Dedifferentiated amniotic fluid mesenchymal stem cell (primary cell): ENCODE data around the gene RGS5.
"Not testable (repeated sequence)": the region's sequence is repeated elsewhere in the genome, so short reads cannot be mapped to it uniquely, and the experiment has no call there.

Experiments
- DNase-seq: peaks from one replicate; pipeline ENCODE4 v3.0.0-alpha.2; 2016; ENCODE audit errors: extremely low spot score

RGS5 gene

DNA sequence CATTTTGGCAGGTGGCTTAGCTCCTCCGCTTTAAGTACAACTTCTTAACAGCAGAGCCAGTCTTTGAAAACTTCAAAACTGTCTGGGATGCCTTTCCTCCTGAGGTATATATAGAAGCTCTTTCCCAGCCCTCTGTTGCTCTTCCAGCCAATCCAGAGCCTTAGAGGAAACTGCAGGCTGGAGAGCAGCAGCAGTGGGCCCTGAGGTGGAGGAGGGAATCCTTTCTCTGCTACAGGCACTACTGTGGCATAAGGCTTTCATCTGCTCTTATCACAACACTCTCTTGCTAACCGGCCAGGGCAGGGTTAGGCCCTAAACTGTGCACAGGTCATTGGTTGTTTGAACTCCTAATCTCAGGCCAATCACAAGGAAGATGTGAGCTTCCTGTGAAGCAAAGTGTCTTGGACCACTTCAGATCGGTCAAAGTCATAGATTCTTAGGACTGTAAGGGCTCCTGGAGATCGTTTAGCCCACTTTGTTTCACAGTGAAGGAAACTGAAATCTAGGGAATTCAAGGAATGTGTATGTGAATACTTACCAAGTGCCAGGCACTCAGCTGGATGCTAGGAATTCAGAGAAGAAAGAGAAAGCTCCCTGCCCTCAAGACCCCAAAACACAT is at the start of gene RGS5:
Gene RGS5 (minus strand): TSS at position 84 of the 619 bp plus-strand sequence. CDS start 81 bp downstream, at position 3.
- DNase-seq, result peak; percentile 26

DNA sequence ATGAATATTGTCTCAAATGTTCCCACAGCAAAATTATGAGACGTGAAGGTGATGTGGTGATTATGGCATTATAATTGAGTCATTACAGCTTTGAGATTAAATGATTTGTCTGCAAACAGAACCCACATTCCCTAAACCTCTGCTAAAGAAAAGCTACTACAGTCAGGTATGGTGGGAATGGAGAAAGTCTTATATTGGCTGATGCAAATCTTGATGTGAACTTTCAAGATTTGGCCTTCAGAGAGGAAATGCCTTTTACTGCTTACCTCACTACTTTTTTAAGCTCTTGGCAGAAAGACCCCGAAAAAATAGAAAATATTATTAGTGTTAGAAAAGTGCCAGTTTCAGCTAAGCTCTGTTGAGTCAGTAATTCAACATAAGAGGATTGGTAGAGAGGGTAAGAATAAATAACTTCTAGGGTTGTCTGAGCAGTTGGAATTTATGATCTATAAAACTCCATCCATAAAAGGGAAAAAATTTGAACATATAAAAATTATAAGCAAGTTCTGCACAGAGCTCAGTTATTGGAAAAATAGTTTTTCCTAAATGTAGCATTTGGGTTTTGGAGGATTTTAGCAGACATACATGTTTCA is 47.8 kb upstream of the RGS5 start:
- DNase-seq, result no peak

GRCh38 chr1:163248064-163248463 is 45.3 kb upstream of the RGS5 start:
- no peak for DNase-seq

- DNase-seq, result not testable (repeated sequence)
These were observed 41.9 kb upstream of the RGS5 start for GRCh38 chr1:163244648-163245047.

DNA sequence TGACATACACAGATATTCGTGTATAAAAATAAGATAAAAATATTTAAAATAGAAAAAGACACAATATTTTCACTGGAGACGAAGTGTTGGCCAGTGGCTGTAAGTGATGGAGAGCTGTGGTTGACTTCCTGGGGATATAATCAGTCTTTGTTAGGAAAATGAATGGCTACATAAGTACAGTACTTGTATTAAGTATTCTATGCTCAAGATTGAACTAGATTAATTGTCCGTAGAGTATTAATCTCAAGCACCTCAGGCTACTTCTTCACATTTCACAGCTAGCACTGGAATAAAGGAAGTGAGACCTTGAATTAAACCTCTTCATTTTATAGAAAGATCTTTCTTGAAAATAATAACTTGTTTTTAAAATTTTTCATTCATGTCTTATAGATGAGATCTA is 39.0 kb upstream of the RGS5 start:
- no peak for DNase-seq

DNA sequence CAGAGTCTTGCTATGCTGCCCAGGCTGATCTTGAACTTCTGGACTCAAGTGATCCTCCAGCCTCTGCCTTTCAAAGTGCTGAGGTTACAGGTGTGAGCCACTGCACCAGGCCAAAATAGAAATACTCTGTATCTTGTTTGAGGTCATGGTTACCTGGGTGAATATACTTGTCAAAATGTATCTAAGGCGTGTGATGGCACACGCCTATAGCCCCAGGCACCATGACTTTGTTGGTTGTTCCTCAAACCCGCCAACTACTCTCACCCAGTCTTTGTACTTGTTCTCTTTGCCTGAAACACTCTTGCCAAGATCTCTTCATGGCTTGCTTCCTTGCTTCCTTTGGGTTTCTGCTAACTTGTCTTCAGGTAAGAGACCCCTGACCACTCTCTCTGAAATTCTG is 38.0 kb upstream of the RGS5 start:
- DNase-seq, result no peak

DNA sequence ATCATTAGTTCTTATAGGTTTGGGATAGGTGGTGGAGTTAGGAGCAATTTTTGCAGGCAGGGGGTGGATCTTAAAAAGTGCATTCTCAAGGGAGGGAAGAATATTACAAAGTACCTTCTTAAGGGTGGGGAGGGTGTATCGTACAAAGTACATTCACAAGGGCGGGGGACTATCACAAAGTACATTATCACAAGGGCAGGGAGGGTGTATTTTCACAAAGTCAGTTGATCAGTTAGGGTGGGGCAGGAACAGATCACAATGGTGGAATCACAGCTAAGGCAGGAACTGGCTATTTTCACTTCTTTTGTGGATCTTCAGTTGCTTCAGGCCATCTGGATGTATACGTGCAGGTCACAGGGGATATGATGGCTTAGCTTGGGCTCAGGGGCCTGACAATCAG is 30.9 kb upstream of the RGS5 start:
- not testable (repeated sequence) for DNase-seq

- peak; percentile 59 for DNase-seq
These were observed 28.7 kb upstream of the RGS5 start for GRCh38 chr1:163231385-163231784.

- no peak for DNase-seq
These were observed 28.1 kb upstream of the RGS5 start for GRCh38 chr1:163230827-163231226.

GRCh38 chr1:163228271-163228670 is 25.6 kb upstream of the RGS5 start:
- not testable (repeated sequence) for DNase-seq

GRCh38 chr1:163227126-163227525 is 24.4 kb upstream of the RGS5 start:
- DNase-seq, result no peak

- DNase-seq, result no peak
These were observed 10.9 kb upstream of the RGS5 start for GRCh38 chr1:163213626-163214025.

DNA sequence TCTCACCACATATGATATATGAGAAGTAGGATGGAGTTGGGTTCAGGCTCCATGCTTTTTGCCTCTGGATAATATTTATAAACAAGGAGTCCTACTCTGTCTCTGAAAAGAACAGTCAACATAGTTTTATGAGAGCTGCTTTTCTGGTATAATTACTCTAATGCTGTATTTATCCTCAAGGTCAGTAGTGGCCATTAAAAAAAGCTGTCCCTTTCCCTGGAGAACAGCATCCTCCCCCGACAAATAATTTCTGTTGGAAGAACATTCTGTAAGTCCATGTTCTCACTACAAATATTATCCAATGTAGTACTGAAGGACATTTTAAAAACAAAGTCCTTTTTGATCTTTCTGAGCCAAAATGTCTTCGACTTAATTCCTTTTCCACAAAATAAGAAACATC is 9.0 kb upstream of the RGS5 start:
- DNase-seq, result no peak

DNA sequence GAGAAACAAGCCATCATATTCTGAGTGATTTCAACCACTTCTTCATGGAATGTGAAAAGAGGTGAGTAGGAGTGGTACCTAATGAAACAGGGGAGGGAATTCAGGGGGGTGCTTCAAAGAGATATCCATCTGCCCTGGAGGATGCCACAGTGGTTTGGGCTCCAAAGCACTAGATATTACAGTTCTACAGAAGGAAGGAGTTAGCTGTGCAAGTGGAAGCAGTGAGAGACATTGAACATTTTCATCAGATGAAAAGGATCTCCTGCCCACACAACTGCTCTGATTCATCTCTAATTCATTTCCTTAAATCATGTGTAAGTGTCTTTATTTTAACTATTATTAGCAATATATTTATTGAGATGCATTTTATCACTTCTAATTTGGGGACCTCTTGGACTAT is 2.8 kb upstream of the RGS5 start:
- DNase-seq, result no peak

GRCh38 chr1:163203561-163203960 is 845 bp upstream of the RGS5 start:
- DNase-seq, result no peak

GRCh38 chr1:163201906-163202305 is 810 bp downstream of the RGS5 start:
- DNase-seq, result no peak

GRCh38 chr1:163197022-163197421 is 5.7 kb downstream of the RGS5 start:
- DNase-seq, result no peak

DNA sequence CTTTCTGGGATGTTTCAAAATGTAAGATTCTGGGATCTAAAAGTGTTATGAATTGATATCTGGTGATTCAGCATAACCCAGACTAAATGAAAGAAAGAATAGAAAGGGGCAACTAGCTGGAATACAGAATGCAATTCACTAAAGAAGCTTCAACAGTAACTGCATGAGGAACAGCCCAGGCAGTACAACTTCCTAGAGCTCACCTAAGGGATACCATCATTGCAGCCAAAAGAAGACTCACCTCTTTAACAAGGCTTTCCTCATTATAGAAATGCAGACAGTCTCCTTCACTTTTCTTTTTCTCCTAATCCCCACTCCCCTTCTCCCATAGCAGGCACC is 6.3 kb downstream of the RGS5 start:
- DNase-seq, result no peak

DNA sequence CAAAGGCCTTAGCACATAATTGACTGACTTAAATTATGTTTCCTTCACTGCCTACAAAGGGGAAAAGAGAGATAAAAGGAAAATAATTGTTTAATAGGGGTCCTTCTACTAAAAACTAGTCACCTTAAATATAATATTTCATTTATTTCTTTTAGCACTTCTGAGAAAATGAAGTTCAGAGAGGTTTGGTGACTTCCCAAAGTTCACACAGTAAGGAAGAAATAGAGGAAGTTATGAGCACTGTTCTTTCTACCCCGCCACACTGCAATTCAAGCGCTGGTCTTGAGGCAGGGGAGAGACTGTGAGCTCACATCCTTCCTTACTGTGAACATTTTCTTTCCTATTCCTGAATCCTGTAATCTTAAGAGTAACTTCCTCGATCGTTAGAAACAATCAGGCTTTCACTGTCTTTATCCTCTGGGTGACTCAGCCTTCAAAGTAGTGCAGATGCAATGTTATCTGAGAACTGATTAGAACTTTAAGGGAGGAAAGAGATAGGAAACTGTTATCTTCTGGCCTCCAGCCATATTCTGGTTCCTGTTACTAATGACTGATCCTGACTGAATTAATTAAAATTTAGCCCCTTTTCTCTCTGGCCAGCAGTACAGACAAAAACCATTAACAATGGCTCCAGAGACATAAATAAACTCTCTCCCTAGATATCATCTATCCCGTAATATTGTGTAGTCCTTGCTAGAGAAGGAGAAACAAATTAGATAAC is 6.8 kb downstream of the RGS5 start:
- no peak for DNase-seq

- DNase-seq, result no peak
These were observed 11.4 kb downstream of the RGS5 start for GRCh38 chr1:163191301-163191700.

DNA sequence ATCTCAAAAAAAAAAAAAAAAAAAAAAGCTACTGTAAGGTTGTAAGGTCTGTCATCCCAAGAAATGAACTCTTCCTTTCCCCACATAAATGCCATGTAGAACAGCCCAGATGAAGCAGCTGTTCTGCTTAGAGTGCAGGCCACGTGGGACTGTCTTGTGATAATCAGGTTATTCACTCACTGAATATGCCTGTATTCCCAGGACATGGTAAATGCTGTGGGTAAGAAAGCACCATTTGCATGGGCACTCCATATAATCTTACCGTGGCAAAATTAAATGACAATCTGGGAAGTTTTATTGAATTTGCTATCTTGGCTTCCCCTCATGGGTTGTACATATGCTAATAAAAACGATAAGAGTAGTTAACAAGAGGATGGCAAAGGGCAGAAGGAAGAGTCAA is 13.8 kb downstream of the RGS5 start:
- no peak for DNase-seq

DNA sequence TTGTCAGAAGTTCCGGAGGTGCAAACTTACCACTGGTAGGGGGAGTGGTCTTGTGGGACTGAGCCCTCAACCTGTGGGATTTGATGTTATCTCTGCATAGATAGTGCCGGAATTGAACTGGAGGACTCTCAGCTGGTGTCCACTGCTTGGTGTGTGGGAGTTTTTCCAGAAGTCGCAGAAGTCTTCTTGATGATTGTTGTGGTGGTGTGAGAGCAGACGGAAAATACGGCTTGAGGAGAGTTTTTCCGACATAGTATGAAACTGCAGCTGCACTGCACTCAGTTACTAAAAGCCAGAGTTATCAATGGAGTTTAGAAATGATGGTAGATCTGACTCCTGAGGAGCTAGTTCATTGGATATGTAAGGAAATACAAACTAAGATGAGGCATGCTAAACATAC is 14.9 kb downstream of the RGS5 start:
- DNase-seq, result no peak

GRCh38 chr1:163186862-163187261 is 15.9 kb downstream of the RGS5 start:
- no peak for DNase-seq
